ENCODE data around the gene GAA. TPM values are rescaled to one million over a fixed set of nuclear protein-coding genes. Genes with fewer than 3 reads are reported as not detected.

The GAA gene
- polyA plus RNA-seq, 1 experiment: 5.7 TPM

- no peak for TF ChIP-seq CTCF (IDR thresholded peaks at IDR 0.05; ENCODE audit: insufficient read depth, low read depth, low read length)
- POLR2A ChIA-PET: no interaction called here
- CTCF ChIA-PET: interaction anchor here (0.7 to 2.9 kb wide), 3 partner anchors 14 to 55 kb away, joined by 3 to 42 read pairs (median 11); no protein-coding TSS in a partner anchor
- Histone ChIP-seq H3K4me3 (ENCODE audit: low read depth, low read length) (no peak overlapping the region), H3K36me3 (ENCODE audit: control insufficient read depth, insufficient read depth, low read length) (no peaks in the 10 kb centered on the region), H3K27me3 (ENCODE audit: control insufficient read depth, insufficient read depth, low read length) (no peaks in the 10 kb centered on the region)
- no peak for DNase-seq (ENCODE audit: low read depth)
These were observed 1.9 kb upstream of the GAA start for GRCh38 chr17:80099291-80100034.

GRCh38 chr17:80100035-80100323 is 1.4 kb upstream of the GAA start:
- ChIA-PET POLR2A (no interaction called here), CTCF (interaction anchor here (0.7 to 2.9 kb wide), 6 partner anchors 15 to 293 kb away, joined by 3 to 42 read pairs (median 9); no protein-coding TSS in a partner anchor)

GRCh38 chr17:80101946-80102663 is 724 bp downstream of the GAA start:
- no peaks in the 10 kb centered on the region for H3K36me3 ChIP-seq (ENCODE audit: control insufficient read depth, insufficient read depth, low read length)
- no peak for DNase-seq (ENCODE audit: low read depth)
- ChIA-PET POLR2A (interaction anchor here (0.6 kb wide), 1 partner anchor 67 kb away, joined by 4 read pairs; no protein-coding TSS in a partner anchor), CTCF (interaction anchor here (0.6 to 2.9 kb wide), 54 partner anchors 8 to 938 kb away, joined by 3 to 42 read pairs (median 4); no protein-coding TSS in a partner anchor)
- no peaks in the 10 kb centered on the region for H3K27me3 ChIP-seq (ENCODE audit: control insufficient read depth, insufficient read depth, low read length)
- TF ChIP-seq CTCF (IDR thresholded peaks at IDR 0.05; ENCODE audit: insufficient read depth, low read depth, low read length): no peak
- H3K4me3 ChIP-seq (ENCODE audit: low read depth, low read length): peak overlapping the region; percentile 81

More at GRCh38 chr17:80100035-80100323, 1.4 kb upstream of the GAA start:
- TF ChIP-seq CTCF (IDR thresholded peaks at IDR 0.05; ENCODE audit: insufficient read depth, low read depth, low read length): no peak
- H3K27me3 ChIP-seq (ENCODE audit: control insufficient read depth, insufficient read depth, low read length): no peaks in the 10 kb centered on the region
- no peak for DNase-seq (ENCODE audit: low read depth)
- no peaks in the 10 kb centered on the region for H3K36me3 ChIP-seq (ENCODE audit: control insufficient read depth, insufficient read depth, low read length)
- H3K4me3 ChIP-seq (ENCODE audit: low read depth, low read length): no peak overlapping the region

- CTCF ChIA-PET: interaction anchor here (1.4 to 1.5 kb wide), 2 partner anchors 13 to 21 kb away, joined by 7 to 8 read pairs; no protein-coding TSS in a partner anchor
- POLR2A ChIA-PET: no interaction called here
- no peak for TF ChIP-seq CTCF (IDR thresholded peaks at IDR 0.05; ENCODE audit: insufficient read depth, low read depth, low read length)
- no peak overlapping the region for H3K4me3 ChIP-seq (ENCODE audit: low read depth, low read length)
- no peak for DNase-seq (ENCODE audit: low read depth)
- no peaks in the 10 kb centered on the region for H3K27me3 ChIP-seq (ENCODE audit: control insufficient read depth, insufficient read depth, low read length)
- H3K36me3 ChIP-seq (ENCODE audit: control insufficient read depth, insufficient read depth, low read length): no peaks in the 10 kb centered on the region
These were observed 1.5 kb downstream of the GAA start for GRCh38 chr17:80102664-80103448.
